Measurements from ENCODE around the gene SGCA.

SGCA gene

DNA sequence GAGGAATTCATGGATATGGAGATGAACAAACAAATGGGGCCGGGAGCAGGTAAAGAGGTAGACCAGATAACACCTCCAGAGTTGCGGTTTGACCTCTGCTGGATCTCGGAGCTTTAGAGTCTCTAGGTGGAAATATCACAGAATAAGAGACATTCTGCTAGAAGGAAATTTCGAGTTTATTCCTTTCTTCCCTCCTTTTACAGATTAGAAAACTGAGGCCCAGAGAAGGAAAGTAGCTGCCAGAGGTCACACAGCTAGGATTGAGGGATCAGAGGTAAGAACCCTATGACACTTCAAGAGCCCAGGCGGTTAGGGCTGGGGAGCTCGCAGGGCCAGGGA lies 43.3 kb downstream of the SGCA start:
- no peaks in the 10 kb centered on the region for H3K9me3 ChIP-seq (ENCODE audit: low read length)
- TF ChIP-seq, protein P1, sequence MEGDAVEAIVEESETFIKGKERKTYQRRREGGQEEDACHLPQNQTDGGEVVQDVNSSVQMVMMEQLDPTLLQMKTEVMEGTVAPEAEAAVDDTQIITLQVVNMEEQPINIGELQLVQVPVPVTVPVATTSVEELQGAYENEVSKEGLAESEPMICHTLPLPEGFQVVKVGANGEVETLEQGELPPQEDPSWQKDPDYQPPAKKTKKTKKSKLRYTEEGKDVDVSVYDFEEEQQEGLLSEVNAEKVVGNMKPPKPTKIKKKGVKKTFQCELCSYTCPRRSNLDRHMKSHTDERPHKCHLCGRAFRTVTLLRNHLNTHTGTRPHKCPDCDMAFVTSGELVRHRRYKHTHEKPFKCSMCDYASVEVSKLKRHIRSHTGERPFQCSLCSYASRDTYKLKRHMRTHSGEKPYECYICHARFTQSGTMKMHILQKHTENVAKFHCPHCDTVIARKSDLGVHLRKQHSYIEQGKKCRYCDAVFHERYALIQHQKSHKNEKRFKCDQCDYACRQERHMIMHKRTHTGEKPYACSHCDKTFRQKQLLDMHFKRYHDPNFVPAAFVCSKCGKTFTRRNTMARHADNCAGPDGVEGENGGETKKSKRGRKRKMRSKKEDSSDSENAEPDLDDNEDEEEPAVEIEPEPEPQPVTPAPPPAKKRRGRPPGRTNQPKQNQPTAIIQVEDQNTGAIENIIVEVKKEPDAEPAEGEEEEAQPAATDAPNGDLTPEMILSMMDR (IDR thresholded peaks at IDR 0.05; ENCODE audit: low read length): no peak
- no peak for TF ChIP-seq EZH2 (IDR thresholded peaks at IDR 0.05; ENCODE audit: borderline replicate concordance, low read length)
- no peak overlapping the region for H3K4me2 ChIP-seq (ENCODE audit: low read length)
- no peaks in the 10 kb centered on the region for H3K9me2 ChIP-seq (ENCODE audit: low read depth, low read length)
- H3K36me3 ChIP-seq (ENCODE audit: insufficient read depth, low read length): no peaks in the 10 kb centered on the region
- H3K4me1 ChIP-seq (ENCODE audit: insufficient read depth, low read length, severe bottlenecking): no peaks in the 10 kb centered on the region
- no peak overlapping the region for H3K4me3 ChIP-seq (ENCODE audit: low read depth, low read length, poor library complexity, severe bottlenecking)
- no peaks in the 10 kb centered on the region for H3F3A ChIP-seq (ENCODE audit: insufficient read depth, low read length)
- H3K79me2 ChIP-seq (ENCODE audit: insufficient read depth, low read length): no peaks in the 10 kb centered on the region
- H3K27me3 ChIP-seq (ENCODE audit: insufficient read depth, low read length): peaks cover 9% of the 10 kb centered on the region; the same call in 1 of the 2 replicates
- no peak overlapping the region for H3K9ac ChIP-seq (ENCODE audit: low read length)
- H2AFZ ChIP-seq (ENCODE audit: low read length): no peak overlapping the region
- no peaks in the 10 kb centered on the region for H4K20me1 ChIP-seq (ENCODE audit: insufficient read depth, low read length)
- no peak overlapping the region for H3K27ac ChIP-seq (ENCODE audit: low read depth, low read length, poor library complexity, severe bottlenecking)

DNA sequence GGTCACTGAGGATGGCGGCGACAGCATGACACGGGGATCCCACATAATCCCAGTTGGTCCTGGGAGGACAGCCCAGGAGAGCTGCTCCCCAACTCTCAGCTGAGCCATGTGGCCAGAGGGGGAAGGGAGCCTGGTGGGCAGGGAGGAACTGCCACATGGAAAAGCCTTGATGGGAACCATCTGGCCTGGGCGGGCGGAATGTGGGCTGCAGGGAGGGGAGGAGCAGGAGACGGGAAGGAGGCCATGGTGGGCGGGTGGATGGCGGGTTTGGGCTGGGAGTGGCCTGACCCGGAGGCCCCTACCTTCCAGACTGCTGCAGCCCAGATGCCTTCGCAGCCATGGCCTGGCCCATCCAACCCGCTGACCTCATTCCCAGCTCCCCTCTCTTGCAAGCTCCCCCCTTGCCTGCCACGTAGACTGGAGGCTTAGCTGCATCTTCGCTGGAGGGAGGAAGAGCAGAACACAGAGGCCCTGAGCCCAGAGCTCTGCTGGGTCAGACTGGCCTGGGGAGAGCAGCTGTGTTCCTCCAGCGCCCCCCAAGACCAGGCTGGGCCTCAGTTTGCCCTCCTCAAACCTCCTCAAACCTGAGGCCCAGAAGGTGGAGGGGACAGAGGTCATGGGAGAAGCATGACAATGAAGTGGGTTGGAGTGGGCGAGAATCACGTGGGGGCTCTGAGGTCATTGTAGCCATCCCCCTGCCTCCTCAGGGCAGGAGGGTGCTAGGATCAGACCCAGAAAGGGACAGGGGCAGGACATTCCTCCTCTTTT lies 43.9 kb downstream of the SGCA start:
- Histone ChIP-seq H4K20me1 (ENCODE audit: insufficient read depth, low read length) (no peaks in the 10 kb centered on the region), H3K9me3 (ENCODE audit: low read length) (no peaks in the 10 kb centered on the region), H3K9ac (ENCODE audit: low read length) (no peak overlapping the region), H3K27ac (ENCODE audit: low read depth, low read length, poor library complexity, severe bottlenecking) (no peak overlapping the region), H3K4me3 (ENCODE audit: low read depth, low read length, poor library complexity, severe bottlenecking) (no peak overlapping the region), H3K79me2 (ENCODE audit: insufficient read depth, low read length) (no peaks in the 10 kb centered on the region), H3K4me1 (ENCODE audit: insufficient read depth, low read length, severe bottlenecking) (no peaks in the 10 kb centered on the region), H3K27me3 (ENCODE audit: insufficient read depth, low read length) (peaks cover 9% of the 10 kb centered on the region; the same call in 1 of the 2 replicates), H3K36me3 (ENCODE audit: insufficient read depth, low read length) (no peaks in the 10 kb centered on the region), H3K4me2 (ENCODE audit: low read length) (no peak overlapping the region), H3K9me2 (ENCODE audit: low read depth, low read length) (no peaks in the 10 kb centered on the region), H2AFZ (ENCODE audit: low read length) (no peak overlapping the region), H3F3A (ENCODE audit: insufficient read depth, low read length) (no peaks in the 10 kb centered on the region)
- TF ChIP-seq, protein P1 (IDR thresholded peaks at IDR 0.05; ENCODE audit: low read length): no peak

DNA sequence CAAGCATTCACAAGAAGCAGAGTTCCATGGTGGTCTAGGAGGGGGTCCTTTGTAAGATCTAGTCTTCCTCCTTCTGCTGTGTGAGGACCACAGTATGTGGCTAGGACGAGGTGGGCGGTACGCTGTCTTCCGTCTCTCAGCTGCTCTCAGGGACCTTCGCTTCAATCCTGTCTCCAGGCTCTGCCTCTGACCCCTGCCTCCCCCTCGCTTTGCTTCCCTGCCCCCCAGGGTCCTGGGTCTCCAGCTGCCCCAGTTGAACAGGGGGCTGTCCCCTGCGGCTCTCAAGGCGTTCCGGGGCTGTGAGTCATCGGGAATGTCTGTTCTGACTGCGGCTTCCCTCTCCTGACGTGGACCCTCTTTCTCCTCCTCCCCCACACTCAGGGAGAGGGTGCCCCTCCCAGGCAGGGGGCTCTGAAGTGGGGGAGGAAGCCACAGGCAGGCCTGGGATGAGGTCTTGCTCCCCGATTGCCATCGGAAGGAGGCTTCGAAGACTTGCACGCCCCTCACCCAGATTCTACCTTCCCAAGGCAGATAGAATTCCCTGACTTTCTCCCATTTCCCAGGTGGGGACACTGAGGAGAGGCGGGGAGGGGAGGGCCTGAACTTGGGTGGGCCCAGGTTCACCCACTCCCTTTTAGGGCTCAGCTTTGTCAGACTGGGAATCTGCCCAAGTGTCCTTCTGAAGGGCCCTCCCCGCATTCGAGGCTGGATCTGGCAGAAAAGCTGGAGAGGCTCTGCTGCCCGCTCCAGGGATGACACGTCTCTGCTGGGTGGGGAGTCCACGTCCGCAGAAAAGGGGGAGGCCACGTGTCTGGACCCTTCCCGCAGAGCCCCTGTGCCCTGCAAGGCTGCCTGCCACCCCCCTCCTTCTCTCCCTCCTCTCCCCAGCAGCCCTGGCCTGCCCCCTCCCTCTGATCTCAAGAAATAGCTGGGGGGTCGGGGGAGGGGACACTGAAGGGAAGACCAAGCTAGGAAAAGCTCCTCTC lies 44.7 kb downstream of the SGCA start:
- TF ChIP-seq EZH2 (IDR thresholded peaks at IDR 0.05; ENCODE audit: borderline replicate concordance, low read length): no peak
- TF ChIP-seq, protein P1 (IDR thresholded peaks at IDR 0.05; ENCODE audit: low read length): no peak
- Histone ChIP-seq H3K79me2 (ENCODE audit: insufficient read depth, low read length) (no peaks in the 10 kb centered on the region), H2AFZ (ENCODE audit: low read length) (no peak overlapping the region), H3K4me2 (ENCODE audit: low read length) (no peak overlapping the region), H3K9me2 (ENCODE audit: low read depth, low read length) (no peaks in the 10 kb centered on the region), H3K27me3 (ENCODE audit: insufficient read depth, low read length) (peaks cover 4% of the 10 kb centered on the region; the same call in 1 of the 2 replicates), H3K9me3 (ENCODE audit: low read length) (no peaks in the 10 kb centered on the region), H3K4me1 (ENCODE audit: insufficient read depth, low read length, severe bottlenecking) (no peaks in the 10 kb centered on the region), H3K36me3 (ENCODE audit: insufficient read depth, low read length) (no peaks in the 10 kb centered on the region), H3K4me3 (ENCODE audit: low read depth, low read length, poor library complexity, severe bottlenecking) (no peak overlapping the region), H3K27ac (ENCODE audit: low read depth, low read length, poor library complexity, severe bottlenecking) (no peak overlapping the region), H3F3A (ENCODE audit: insufficient read depth, low read length) (no peaks in the 10 kb centered on the region), H3K9ac (ENCODE audit: low read length) (no peak overlapping the region), H4K20me1 (ENCODE audit: insufficient read depth, low read length) (no peaks in the 10 kb centered on the region)
